CD4-positive, alpha-beta T cell treated with Interleukin-15 for 1 hour (primary cell): ENCODE data around the gene JMJD8.
A peak's percentile ranks its signal among the peaks of the same experiment; 100 is the strongest.

Source experiments
- DNase-seq: peaks from one replicate; pipeline ENCODE4 v3.0.0-alpha.2; 2020

Gene JMJD8

DNA sequence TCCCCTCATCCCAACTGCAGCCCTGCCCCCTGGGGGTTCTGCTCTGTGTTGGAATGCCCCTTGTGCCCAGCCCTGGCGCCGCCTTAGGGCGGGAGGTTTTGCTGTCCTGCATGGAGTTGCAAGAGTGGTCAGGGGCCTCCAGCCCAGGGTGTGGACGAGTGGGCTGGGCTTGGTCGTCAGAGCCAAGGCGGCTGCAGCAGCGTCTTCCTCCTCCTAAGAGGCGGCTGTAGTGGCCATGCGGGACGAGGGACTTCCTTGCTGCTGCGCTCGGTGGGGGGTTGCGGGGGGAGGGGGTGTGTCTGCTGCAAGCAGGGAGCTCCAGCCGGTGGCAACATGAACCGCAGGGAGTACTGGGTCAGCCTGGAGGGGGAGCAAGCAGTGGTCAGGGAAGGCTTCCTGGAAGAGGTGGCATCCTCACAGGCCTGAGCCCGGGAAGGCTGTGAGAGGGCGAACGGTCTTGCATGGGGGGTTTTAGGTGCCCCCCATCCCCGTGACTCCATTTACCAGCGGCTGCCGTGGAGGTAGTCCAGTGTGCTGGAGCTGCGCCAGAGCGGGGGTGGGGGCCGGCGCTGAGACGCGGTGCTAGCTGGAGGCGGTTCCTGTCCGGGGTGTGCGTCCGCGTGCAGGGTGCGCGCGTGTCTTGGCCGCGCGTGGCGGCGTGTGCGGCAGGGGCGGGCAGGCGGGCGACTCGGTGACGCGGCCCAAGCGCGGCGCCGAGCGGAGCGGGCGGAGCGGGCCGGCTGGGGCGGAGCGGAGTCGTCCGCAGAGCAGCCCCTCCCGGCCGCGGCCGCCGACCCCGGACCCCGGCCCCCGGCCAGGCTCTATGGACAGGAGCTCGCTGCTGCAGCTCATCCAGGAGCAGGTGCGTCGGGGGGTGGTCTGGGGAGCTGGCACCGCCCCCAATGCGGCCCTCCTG lies 8.9 kb downstream of the JMJD8 start, which contains the start of gene RHBDL1:
Gene RHBDL1, plus strand, starts transcription at position 704 of the 916 bp plus-strand sequence. Its CDS starts 120 bp downstream, at position 824.
- DNase-seq: no peak

GRCh38 chr16:674214-674881 lies 9.8 kb downstream of the JMJD8 start:
- DNase-seq: no peak

DNA sequence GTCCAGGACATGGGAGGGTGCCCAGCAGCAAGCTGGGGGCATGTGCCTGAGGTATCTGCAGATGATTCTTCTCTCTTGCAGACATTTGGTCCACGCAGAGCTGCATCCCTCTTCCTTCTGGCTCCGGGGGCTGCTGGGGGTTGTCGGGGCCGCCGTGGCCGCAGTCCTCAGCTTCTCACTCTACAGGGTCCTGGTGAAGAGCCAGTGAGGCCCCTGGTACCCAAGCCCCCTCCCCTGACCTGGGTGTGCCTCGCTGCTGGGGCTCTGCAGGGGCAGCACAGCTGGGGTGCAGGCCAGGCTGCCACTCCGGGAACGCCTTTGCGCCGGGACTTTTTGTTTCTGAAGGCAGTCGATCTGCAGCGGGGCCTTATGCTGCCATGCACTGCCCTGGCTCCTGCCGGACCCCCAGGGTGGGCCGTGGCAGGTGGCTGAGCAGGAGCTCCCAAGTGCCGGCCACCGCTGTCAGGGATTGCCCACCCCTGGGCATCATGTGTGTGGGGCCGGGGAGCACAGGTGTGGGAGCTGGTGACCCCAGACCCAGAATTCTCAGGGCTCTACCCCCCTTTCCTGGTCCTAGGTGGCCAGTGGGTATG lies 10.6 kb downstream of the JMJD8 start:
- no peak for DNase-seq

DNA sequence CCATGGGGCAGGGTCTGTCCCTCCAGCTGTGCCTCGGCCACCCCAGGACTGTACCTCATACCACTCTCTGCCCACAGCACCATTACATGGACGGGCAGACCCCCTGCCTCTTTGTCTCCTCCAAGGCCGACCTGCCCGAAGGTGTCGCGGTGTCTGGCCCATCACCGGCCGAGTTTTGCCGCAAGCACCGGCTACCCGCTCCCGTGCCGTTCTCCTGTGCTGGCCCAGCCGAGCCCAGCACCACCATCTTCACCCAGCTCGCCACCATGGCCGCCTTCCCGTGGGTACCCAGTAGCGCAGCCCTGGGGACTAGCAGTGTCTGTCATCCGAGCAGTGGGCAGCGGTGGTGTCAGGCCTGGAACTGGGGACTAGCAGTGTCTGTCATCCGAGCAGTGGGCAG lies 11.3 kb downstream of the JMJD8 start:
- DNase-seq: no peak

GRCh38 chr16:672371-672770 lies 11.8 kb downstream of the JMJD8 start:
- DNase-seq: no peak

DNA sequence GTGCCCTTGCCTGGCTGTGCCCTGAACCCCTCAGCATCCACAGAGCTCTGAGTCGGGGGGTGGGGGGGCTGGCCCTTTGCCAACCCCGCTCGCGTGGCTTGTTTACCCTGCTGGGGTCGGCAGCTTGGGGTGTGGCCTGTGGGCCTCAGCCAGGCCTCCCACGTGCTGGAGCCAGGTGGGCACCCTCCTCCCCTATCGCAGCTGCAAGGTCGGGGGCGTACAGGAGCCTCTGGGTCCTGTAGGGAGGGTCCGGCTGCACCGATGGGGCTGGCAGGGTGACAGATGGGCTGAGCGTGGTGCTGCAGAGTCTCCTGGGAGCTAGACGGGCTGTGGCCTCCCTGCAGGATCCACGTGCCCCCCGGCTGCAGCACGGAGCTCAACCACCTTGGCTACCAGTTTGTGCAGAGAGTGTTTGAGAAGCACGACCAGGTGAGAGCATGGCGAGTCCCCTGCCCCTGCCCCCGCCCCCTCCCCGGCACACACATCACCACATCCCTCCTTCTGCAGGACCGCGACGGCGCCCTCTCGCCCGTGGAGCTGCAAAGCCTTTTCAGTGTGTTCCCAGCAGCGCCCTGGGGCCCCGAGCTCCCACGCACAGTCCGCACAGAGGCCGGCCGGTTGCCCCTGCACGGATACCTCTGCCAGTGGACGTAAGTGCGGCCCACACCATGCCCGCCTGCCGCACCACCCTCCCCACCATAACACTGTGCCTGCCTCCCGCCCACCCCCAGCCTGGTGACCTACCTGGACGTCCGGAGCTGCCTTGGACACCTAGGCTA lies 12.6 kb downstream of the JMJD8 start:
- no peak for DNase-seq

DNA sequence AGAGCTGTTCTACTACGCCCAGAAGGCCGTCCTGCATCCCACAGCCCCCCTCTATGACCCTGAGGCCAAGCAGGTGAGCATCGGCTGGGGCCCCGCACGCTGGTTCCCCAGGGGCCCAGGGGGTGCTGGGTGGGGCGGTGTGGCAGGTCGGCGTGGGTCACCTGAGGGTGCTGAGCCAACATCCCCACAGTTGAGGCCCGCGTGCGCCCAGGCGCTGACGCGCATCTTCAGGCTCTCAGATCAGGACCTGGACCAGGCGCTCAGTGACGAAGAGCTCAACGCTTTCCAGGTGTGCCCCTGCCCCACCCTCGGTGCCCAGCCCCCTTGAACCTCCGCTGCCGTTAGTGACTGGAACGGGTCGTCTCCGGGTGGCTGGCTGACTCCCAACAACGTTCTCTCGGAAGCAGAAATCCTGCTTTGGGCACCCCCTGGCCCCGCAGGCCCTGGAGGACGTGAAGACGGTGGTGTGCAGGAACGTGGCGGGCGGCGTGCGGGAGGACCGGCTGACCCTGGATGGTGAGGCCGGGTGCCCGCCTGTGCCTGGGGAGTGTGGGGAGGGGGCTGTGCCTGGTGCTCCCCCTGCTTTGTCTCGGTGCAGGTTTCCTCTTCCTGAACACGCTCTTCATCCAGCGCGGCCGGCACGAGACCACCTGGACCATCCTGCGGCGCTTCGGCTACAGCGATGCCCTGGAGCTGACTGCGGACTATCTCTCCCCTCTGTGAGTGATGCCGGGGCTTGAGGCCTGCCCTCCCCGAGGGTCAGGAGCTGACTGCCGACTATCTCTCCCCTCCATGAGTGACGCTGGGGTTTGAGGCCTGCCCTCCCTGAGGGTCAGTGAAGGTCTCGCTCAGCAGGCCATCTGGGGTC lies 13.4 kb downstream of the JMJD8 start:
- no peak for DNase-seq

- DNase-seq: no peak
These were observed 14.5 kb downstream of the JMJD8 start for GRCh38 chr16:669666-670065.

DNA sequence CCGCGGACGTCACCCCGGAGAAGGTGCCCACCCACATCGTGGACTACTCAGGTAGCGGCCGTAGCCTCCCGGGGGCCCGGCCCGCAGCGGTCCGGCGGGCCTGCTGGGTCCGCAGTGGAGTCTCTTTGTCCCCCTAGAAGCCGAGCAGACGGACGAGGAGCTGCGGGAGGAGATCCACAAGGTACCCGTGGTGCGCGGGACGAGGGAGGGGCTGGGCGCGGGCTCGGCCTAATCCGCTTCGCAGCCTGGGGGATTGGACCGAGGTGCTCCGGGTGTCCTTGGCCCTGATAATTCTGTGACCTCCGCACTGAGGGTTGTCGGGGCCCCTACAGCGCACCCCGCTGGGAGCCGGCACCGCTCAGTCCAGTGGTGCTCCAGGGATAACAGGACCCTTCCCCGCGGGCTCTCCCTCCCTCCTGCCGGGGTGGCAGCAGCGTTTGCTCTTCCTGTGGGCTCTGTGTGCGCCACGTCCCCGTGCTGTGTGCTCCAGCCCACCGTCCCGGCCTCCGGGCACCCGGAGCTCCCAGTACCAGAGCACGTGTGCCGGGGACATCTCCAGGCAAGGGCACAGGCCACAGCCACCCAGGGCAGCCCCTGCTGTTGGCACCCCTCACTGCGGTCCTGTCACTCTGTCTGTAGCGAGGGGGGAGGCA lies 15.5 kb downstream of the JMJD8 start:
- no peak for DNase-seq

- DNase-seq: peak; percentile 94
These were observed 16.2 kb downstream of the JMJD8 start, which contains the start of gene RHOT2 for GRCh38 chr16:667780-668518. Gene RHOT2, plus strand, starts transcription at chr16:668132. Its CDS starts 68 bp downstream, at chr16:668200.

DNA sequence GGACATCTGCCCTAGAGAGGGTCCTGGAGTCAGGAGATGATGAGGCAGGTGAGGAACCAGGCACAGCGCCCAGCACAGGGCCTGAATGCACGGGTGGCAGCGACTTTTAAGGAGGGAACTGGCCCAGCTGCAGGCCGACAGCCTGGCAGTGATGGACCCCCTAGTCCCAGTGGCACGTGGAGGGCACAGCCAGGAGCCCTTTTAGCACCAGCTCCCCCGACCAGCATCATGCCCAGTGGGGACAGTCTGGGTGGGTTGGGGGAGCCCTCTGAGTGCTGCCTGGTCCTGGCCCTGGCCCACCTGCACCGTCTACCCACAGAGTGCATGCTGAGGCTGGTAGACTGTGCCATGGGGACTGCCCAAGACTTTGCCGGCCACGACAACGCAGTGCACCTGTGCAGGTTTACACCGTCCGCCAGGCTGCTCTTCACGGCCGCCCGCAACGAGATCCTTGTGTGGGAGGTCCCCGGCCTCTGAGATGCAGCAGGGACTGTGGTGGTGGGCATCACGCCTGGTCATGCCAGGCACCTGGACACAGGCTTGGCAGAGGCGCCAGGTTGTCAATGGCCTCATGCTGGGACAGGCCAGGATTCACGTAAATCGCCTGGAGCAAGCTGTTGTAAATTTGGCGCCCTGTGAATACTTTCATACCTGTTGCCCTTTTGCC lies 16.9 kb downstream of the JMJD8 start:
- no peak for DNase-seq

GRCh38 chr16:666572-666971 lies 17.6 kb downstream of the JMJD8 start:
- DNase-seq: no peak

DNA sequence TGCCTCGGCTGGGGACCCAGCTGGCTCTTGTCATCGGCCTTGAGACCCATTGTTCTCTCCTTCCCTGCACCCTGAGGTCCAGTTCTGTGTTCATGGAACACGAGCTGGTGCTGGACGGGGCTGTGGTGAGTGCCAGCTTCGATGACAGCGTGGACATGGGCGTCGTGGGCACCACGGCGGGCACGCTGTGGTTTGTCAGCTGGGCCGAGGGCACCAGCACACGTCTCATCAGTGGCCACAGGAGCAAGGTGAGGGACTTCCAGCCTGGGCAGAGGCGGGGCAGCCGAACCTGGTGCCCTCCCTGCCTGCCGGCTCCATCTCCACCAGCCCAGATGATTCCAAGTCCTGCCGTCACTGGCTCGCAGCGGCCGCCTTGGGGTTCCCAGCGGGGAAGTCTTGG lies 21.5 kb downstream of the JMJD8 start:
- no peak for DNase-seq

DNA sequence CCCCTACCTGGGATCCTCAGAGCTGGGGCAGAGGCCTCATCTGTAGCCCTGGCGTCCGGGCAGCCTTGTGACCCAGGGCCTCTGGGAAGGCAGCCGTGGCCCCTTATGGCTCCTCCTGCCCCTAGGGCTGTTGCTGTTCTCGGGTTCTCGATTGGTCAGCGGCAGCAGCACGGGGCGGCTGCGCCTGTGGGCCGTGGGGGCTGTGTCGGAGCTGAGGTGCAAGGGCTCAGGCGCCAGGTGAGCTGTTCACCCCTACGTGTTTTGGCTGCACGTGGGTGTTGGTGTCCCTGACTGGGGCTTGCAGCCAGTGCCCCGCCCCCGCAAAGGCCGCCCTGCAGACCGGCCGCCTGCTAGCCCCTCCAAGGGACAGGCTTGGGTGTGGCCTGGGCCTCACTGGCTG lies 22.0 kb downstream of the JMJD8 start:
- no peak for DNase-seq

DNA sequence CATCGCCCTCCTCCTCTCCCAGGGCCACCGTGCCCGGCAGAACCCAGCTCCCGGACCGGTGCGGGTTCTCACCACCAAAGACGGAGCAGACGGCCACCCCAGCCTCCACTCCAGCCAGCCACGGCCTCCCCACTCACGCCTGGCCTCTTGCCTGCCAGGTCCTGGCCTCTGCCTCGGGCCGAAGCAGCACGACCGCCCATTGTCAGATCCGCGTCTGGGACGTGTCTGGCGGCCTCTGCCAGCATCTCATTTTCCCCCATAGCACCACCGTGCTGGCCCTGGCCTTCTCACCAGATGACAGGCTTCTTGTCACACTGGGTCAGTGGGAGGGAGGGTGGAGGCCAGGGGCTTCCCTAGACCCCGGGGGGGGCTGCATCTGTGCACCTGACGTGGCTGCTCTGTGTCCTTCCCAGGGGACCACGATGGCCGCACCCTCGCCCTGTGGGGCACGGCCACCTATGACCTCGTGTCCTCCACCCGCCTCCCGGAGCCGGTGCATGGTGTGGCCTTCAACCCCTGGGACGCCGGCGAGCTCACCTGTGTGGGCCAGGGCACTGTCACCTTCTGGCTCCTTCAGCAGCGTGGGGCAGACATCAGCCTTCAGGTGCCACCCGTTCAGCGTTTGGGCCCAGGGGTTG lies 22.8 kb downstream of the JMJD8 start:
- DNase-seq: no peak

- peak; percentile 77 for DNase-seq
These were observed 23.5 kb downstream of the JMJD8 start for GRCh38 chr16:660459-661183.

GRCh38 chr16:660132-660458 lies 24.0 kb downstream of the JMJD8 start:
- DNase-seq: no peak

GRCh38 chr16:659618-660017 lies 24.5 kb downstream of the JMJD8 start:
- no peak for DNase-seq
